ENCODE measurements around the gene DMD.

DNA sequence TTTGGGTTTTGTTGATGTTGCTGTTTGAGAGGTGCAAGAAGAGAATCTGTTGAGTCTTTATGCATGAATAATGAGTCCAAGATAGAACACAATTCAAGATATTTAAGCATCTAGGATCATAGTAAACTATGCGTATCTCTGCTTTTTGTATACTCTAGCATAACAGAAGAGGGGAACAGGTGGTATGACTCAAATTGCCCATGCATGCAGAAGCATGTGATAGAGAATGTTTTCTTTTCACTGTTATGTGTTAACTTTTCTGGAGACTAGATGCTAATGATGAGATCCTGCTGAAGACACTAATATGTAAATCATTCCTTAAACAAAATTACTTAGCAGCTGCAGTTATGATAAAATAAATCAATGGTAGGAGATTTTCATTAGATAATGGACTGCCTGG lies 1974.2 kb downstream of the DMD start:
- TF ChIP-seq MTA1 (CRISPR knock-in tag; IDR thresholded peaks at IDR 0.05; ENCODE audit: borderline replicate concordance) (no peak), MAZ (IDR thresholded peaks at IDR 0.05; ENCODE audit: borderline replicate concordance, low read depth, low read length) (no peak), MAZ (CRISPR knock-in tag; IDR thresholded peaks at IDR 0.05; ENCODE audit: low read depth) (no peak), RFXANK (CRISPR knock-in tag; IDR thresholded peaks at IDR 0.05) (no peak), ZNF484 (CRISPR knock-in tag; IDR thresholded peaks at IDR 0.05; ENCODE audit: borderline replicate concordance, low read depth) (no peak), EZH2 (conservative IDR thresholded peaks at IDR 0.05; ENCODE audit: low read depth, low read length) (no peak), YY1 (IDR thresholded peaks at IDR 0.05; ENCODE audit: insufficient read depth, insufficient replicate concordance, low read depth, low read length) (no peak)
- TF ChIP-seq, protein P1, sequence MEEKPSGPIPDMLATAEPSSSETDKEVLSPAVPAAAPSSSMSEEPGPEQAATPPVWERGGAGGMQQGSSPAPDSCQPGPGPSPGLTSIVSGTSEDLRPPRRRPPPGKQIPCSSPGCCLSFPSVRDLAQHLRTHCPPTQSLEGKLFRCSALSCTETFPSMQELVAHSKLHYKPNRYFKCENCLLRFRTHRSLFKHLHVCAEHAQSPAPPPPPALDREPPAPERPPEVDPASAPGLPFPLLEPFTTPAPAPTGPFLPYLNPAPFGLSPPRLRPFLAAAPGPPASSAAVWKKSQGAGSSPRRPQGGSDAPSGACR (CRISPR knock-in tag; IDR thresholded peaks at IDR 0.05), result no peak

Data from HepG2 (cell line).